Natural killer cell (primary cell): ENCODE results near the gene DNAH12. TPM values are rescaled to one million over a fixed set of nuclear protein-coding genes. Genes with fewer than 3 reads are reported as not detected.

Experiments
- ATAC-seq, 3 donors: fragments of 150-1000 bp in 2 of 3; fragments of 200-7000 bp in 1 of 3; cut with Tn5 transposase; 1 replicate in 1 of 3; 2 replicates in 2 of 3; pipeline ENCODE4 v1.10.0; 2021; ENCODE audit warnings: mild to moderate bottlenecking in 2 of 3, moderate library complexity in 2 of 3
- DNase-seq, 2 donors: peaks; one replicate each; pipeline versions ENCODE4 v3.0.0 to v3.0.0-alpha.2; 2013 to 2021; ENCODE audit warnings: mixed read lengths in 1 of 2
- H3K27ac ChIP-seq: one replicate; pipeline ENCODE4 v1.5.1; 2013; ENCODE audit warnings: mild to moderate bottlenecking, low read length
- H3K27me3 ChIP-seq: one replicate; pipeline ENCODE4 v1.6.1; 2013; ENCODE audit warnings: low read length; ENCODE audit not compliant: control insufficient read depth, insufficient read depth
- H3K36me3 ChIP-seq: one replicate; pipeline ENCODE4 v1.6.1; 2013; ENCODE audit warnings: low read length; ENCODE audit not compliant: control insufficient read depth, insufficient read depth
- H3K4me1 ChIP-seq: one replicate; pipeline ENCODE4 v1.6.1; 2013; ENCODE audit warnings: low read length; ENCODE audit not compliant: control insufficient read depth, insufficient read depth
- H3K4me3 ChIP-seq: one replicate; pipeline ENCODE4 v1.5.1; 2013; ENCODE audit warnings: low read length
- H3K9me3 ChIP-seq: one replicate; pipeline ENCODE4 v1.6.1; 2013; ENCODE audit warnings: low read length; ENCODE audit not compliant: control insufficient read depth, insufficient read depth
- H3K27ac Mint-ChIP-seq, 2 donors: one replicate each; pipeline ENCODE4 v1.8.0; 2022; ENCODE audit warnings: mild to moderate bottlenecking in 2 of 2, mixed read lengths in 2 of 2, moderate library complexity in 1 of 2
- H3K27me3 Mint-ChIP-seq, 2 donors: one replicate each; pipeline ENCODE4 v1.8.0; 2022; ENCODE audit warnings: low read depth in 2 of 2, mixed read lengths in 2 of 2
- H3K36me3 Mint-ChIP-seq: one replicate; pipeline ENCODE4 v1.8.0; 2022; ENCODE audit warnings: mixed read lengths
- H3K4me1 Mint-ChIP-seq, 2 donors: one replicate each; pipeline ENCODE4 v1.8.0; 2022; ENCODE audit warnings: mixed read lengths in 2 of 2
- H3K4me3 Mint-ChIP-seq: one replicate; pipeline ENCODE4 v1.8.0; 2022; ENCODE audit warnings: mild to moderate bottlenecking, moderate library complexity, mixed read lengths
- H3K9me3 Mint-ChIP-seq, 2 donors: one replicate each; pipeline ENCODE4 v1.8.0; 2022; ENCODE audit warnings: mixed read lengths in 2 of 2
- WGBS: methylation state at CpG from one replicate; pipeline ENCODE4 v1.1.7; 2013; ENCODE audit warnings: missing lambda C conversion rate; ENCODE audit not compliant: insufficient coverage; 5-methylcytosine and 5-hydroxymethylcytosine counted together
- intact Hi-C: fragments of 100-400 bp; cut with micrococcal nuclease; formaldehyde crosslinking; loops from one replicate; pipeline ENCODE4 v1.14.2; 2022
- total RNA-seq, 4 donors: library from RNA; stranded (reverse); fragments of 120-200 nt in 1 of 4; gene quantifications; one replicate each; pipeline versions ENCODE4 v1.2.3 to v1.2.4, GENCODE V29; 2013 to 2022
- TF ChIP-seq, protein P1 (sequence below): fragments of 200-600 bp; IDR thresholded peaks from one replicate; pipeline ENCODE4 v1.8.0; 2022; ENCODE audit warnings: antibody characterized with exemption

DNAH12 gene
- total RNA-seq, 3 donors from 2014 or later (not counting 1 experiment from before 2014, with no cell fraction given): 0.11 to 0.30 (median 0.21) TPM

DNA sequence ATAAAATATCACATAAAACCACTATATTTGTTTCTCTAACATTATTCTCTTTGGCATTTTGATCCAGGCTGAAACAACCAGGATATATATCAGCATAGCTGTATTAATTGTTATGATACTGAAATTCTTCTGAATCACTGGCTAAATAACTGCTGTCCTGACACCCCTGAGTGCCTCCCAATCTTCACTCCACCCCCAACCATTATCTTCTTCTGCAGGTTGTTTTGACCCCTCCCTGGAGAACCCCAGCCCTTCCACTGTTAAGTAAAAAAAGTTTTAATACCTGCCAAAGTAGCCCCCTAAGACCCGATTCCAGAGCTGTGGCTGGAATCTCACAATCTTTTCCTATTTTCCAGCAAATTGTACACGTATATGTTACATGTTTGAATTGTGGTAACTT lies 124.1 kb downstream of the DNAH12 start:
- no CpG with 5 or more reads among the region's 2 CpGs for WGBS
- TF ChIP-seq, protein P1, sequence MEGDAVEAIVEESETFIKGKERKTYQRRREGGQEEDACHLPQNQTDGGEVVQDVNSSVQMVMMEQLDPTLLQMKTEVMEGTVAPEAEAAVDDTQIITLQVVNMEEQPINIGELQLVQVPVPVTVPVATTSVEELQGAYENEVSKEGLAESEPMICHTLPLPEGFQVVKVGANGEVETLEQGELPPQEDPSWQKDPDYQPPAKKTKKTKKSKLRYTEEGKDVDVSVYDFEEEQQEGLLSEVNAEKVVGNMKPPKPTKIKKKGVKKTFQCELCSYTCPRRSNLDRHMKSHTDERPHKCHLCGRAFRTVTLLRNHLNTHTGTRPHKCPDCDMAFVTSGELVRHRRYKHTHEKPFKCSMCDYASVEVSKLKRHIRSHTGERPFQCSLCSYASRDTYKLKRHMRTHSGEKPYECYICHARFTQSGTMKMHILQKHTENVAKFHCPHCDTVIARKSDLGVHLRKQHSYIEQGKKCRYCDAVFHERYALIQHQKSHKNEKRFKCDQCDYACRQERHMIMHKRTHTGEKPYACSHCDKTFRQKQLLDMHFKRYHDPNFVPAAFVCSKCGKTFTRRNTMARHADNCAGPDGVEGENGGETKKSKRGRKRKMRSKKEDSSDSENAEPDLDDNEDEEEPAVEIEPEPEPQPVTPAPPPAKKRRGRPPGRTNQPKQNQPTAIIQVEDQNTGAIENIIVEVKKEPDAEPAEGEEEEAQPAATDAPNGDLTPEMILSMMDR: no peak
- Histone ChIP-seq H3K4me3 (no peak overlapping the region), H3K9me3 (no peaks in the 10 kb centered on the region), H3K27me3 (no peaks in the 10 kb centered on the region), H3K36me3 (no peaks in the 10 kb centered on the region), H3K27ac (no peak overlapping the region), H3K4me1 (no peaks in the 10 kb centered on the region)
- Mint-ChIP-seq H3K9me3 (no peaks in the 10 kb centered on the region), H3K4me3 (no peak overlapping the region), H3K27me3 (peaks cover 5 to 6% of the 10 kb centered on the region in 2 donors), H3K4me1 (no peaks in the 10 kb centered on the region), H3K36me3 (no peaks in the 10 kb centered on the region), H3K27ac (no peak overlapping the region)
- intact Hi-C loops: no loop called here
- ATAC-seq (no peak), DNase-seq (no peak)

DNA sequence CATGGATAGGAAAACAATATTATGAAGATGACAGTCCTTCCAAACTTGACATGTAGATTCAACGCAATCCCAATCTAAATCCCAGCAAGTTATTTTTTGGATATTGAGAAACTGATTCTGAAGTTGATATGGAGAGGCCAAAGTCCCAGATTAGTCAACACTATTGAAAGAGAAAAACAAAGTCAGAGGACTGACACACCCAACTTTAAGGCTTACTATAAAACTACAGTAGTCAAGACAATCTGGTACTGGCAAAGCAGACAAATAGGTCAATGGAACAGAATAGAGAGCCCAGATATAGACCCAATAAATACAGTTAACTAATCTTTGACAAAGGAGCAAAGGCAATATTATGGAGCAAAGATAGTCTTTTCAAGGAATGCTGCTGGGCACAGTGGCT lies 132.4 kb downstream of the DNAH12 start:
- no peaks in the 10 kb centered on the region for H3K9me3 Mint-ChIP-seq
- intact Hi-C loops: no loop called here
- peaks cover 2% of the 10 kb centered on the region for H3K27me3 ChIP-seq

GRCh38 chr3:57409471-57409870 lies 134.7 kb downstream of the DNAH12 start:
- Mint-ChIP-seq H3K27me3 (peaks cover 3 to 17% of the 10 kb centered on the region in 2 donors), H3K27ac (no peak overlapping the region), H3K4me1 (no peaks in the 10 kb centered on the region), H3K9me3 (no peaks in the 10 kb centered on the region), H3K36me3 (no peaks in the 10 kb centered on the region), H3K4me3 (no peak overlapping the region)
- Histone ChIP-seq H3K36me3 (no peaks in the 10 kb centered on the region), H3K4me3 (no peak overlapping the region), H3K9me3 (no peaks in the 10 kb centered on the region), H3K27ac (no peak overlapping the region), H3K27me3 (peaks cover 2% of the 10 kb centered on the region), H3K4me1 (no peaks in the 10 kb centered on the region)
- no peak for DNase-seq
- intact Hi-C loops: no loop called here
- no peak for ATAC-seq
- TF ChIP-seq, protein P1: no peak
- no CpG with 5 or more reads among the region's 2 CpGs for WGBS

More for the DNA sequence above, 132.4 kb downstream of the DNAH12 start:
- no peaks in the 10 kb centered on the region for H3K9me3 ChIP-seq
- no peak overlapping the region for H3K27ac Mint-ChIP-seq
- H3K4me1 ChIP-seq: no peaks in the 10 kb centered on the region
- no peak overlapping the region for H3K4me3 ChIP-seq
- no peaks in the 10 kb centered on the region for H3K36me3 ChIP-seq
- H3K4me3 Mint-ChIP-seq: no peak overlapping the region
- H3K27me3 Mint-ChIP-seq: peaks cover 3 to 17% of the 10 kb centered on the region in 2 donors
- H3K4me1 Mint-ChIP-seq: no peaks in the 10 kb centered on the region
- TF ChIP-seq, protein P1: no peak
- ATAC-seq (no peak), DNase-seq (no peak)
- no peaks in the 10 kb centered on the region for H3K36me3 Mint-ChIP-seq
- no peak overlapping the region for H3K27ac ChIP-seq
- no CpG with 5 or more reads among the region's 1 CpG for WGBS

DNA sequence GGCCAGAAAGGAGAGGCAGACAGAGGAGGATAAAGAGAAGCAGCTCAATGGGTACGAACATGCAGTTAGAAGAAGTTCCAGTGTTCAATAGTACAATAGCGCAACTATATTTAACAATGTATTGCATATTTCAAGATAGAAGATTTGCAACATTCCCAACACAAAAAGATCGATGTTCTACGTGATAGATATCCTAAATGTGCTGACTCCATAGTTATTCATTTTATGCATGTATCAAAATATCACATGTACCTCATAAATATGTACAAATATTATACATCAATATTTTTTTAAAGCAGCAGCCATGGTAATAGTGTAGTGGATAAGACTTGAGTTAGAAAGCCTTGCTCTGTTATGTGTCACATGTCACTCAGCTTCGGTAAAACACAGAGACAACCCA lies 141.5 kb downstream of the DNAH12 start:
- intact Hi-C loops: no loop called here
- DNase-seq (no peak), ATAC-seq (no peak)
- Mint-ChIP-seq H3K27me3 (peaks cover 7 to 22% of the 10 kb centered on the region in 2 donors), H3K36me3 (no peaks in the 10 kb centered on the region), H3K9me3 (no peaks in the 10 kb centered on the region), H3K27ac (no peak overlapping the region), H3K4me1 (peaks cover under 1% of the 10 kb centered on the region in 2 donors), H3K4me3 (no peak overlapping the region)
- Histone ChIP-seq H3K27me3 (no peaks in the 10 kb centered on the region), H3K27ac (no peak overlapping the region), H3K4me1 (no peaks in the 10 kb centered on the region), H3K36me3 (no peaks in the 10 kb centered on the region), H3K9me3 (no peaks in the 10 kb centered on the region), H3K4me3 (no peak overlapping the region)
- TF ChIP-seq, protein P1: no peak
- WGBS: 96% methylated on average over 5 of the region's 5 CpGs
